K562 (cell line): ENCODE data around the gene DIAPH3.

ENCODE experiments used
- BRF1 ChIP-seq: IDR thresholded peaks from 3 replicates; pipeline ENCODE4 v1.6.1; 2011; ENCODE audit warnings: borderline replicate concordance, mild to moderate bottlenecking; ENCODE audit not compliant: insufficient read length; ENCODE audit errors: extremely low read depth
- EZH2 ChIP-seq: IDR thresholded peaks from 2 replicates; pipeline ENCODE4 v1.6.1; 2012; ENCODE audit warnings: low read depth, mild to moderate bottlenecking, inconsistent platforms, low read length, borderline replicate concordance
- POLR2A ChIP-seq: fragments of 450-650 bp; conservative IDR thresholded peaks from 2 replicates; pipeline ENCODE4 v1.6.1; 2016
- TF ChIP-seq, protein P1 (sequence below), 3 experiments: IDR thresholded peaks in 2 of 3; conservative IDR thresholded peaks in 1 of 3; 2 replicates each; pipeline ENCODE4 v1.5.1; 2011 to 2012; ENCODE audit warnings: low read length in 3 of 3, mild to moderate bottlenecking in 3 of 3, control low read depth in 2 of 3, improper control_type of control experiment in 1 of 3, inconsistent platforms in 1 of 3, low read depth in 1 of 3, mixed read lengths in 1 of 3, moderate library complexity in 1 of 3; ENCODE audit not compliant: insufficient read depth in 2 of 3

DNA sequence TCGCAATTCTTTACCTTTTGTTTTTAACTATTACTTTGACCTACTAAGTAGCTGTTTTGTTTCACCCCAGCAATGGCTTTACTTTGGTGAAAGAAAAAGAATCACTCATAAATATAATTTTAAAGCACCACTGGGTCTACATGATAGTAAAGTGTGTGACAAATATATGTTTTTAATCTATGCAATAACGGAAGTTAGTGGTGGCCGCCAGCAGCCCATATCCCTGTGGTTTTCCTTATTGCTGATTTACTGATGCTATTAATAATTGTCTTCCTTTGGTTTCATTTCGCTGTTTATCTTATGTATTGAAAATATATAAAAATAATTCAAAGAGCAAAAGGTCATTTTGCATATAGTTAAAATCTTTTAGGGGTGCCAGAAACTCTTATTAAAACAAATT is 491.3 kb downstream of the DIAPH3 start:
- no peak for TF ChIP-seq EZH2
- no peak for TF ChIP-seq POLR2A
- TF ChIP-seq BRF1, result no peak
- TF ChIP-seq, protein P1, sequence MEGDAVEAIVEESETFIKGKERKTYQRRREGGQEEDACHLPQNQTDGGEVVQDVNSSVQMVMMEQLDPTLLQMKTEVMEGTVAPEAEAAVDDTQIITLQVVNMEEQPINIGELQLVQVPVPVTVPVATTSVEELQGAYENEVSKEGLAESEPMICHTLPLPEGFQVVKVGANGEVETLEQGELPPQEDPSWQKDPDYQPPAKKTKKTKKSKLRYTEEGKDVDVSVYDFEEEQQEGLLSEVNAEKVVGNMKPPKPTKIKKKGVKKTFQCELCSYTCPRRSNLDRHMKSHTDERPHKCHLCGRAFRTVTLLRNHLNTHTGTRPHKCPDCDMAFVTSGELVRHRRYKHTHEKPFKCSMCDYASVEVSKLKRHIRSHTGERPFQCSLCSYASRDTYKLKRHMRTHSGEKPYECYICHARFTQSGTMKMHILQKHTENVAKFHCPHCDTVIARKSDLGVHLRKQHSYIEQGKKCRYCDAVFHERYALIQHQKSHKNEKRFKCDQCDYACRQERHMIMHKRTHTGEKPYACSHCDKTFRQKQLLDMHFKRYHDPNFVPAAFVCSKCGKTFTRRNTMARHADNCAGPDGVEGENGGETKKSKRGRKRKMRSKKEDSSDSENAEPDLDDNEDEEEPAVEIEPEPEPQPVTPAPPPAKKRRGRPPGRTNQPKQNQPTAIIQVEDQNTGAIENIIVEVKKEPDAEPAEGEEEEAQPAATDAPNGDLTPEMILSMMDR (IDR thresholded peaks at IDR 0.05 in 2 of 3, conservative IDR thresholded peaks at IDR 0.05 in 1 of 3; ENCODE audit: insufficient read depth in 2 of 3, low read depth in 1 of 3, low read length in 3 of 3), result no peak
